HL-60 (cell line): ENCODE data around the gene DMXL1. TPM values are rescaled to one million over a fixed set of nuclear protein-coding genes. Genes with fewer than 3 reads are reported as not detected.

Experiments used
- microRNA-seq: library from miRNA; unstranded; fragments of <30 nt; microRNA quantifications from one replicate; pipeline ENCODE4, GENCODE V29; 2018

The DMXL1 gene

Small RNAs within 50 kb of the gene (microRNA-seq; reads per million reads assigned to microRNA genes)
- not detected for gene MIR5706
